NCI-H1930 (cell line): Measurements from ENCODE around the gene CCDC149.

Experiments
- DNase-seq, 2 experiments: peaks; one replicate each; lab custom pipeline; 2025; lab: John Stamatoyannopoulos, UW

The CCDC149 gene

DNA sequence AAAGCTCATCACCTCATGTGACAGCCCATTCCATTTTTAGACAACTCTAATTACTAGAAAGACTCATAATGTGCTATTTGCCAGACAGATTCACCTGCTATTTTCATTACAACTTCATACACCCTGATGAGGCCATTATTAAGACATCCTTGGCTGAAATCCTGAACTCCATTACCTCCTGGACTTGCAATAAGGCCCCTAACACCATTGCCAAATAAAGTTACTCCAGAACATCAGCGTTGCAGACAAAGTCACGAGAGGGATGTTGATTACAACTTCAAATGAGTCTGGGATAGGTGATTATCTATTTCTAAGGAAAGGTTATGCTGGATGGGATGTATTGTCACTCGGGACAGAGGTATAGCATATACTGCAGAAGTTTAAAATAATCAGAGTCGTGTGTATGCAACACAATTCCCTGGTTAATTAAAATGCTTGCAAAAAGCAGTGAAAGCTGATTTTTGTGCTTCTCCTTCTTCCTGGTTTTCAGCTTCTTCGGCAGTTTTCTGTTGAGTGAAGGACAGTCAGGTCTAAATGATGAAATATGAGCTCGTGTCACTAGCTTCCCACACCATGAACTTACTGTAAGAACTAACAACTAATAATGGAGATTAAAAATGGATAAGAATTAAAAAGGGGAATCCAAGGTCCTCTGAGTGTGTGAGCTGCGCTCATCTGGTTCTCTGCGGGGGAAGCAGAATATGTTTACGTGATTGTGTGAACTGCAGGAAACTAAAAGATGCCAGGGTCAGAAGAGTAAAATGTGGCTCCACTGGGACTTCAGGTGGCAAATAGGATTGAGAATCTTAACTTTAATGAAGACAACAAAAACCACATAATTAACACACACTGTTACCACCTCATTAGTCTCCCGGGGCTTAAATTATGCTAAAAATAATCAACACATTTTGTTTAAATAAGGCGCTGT lies 135.0 kb downstream of the CCDC149 start:
- no peak for DNase-seq

DNA sequence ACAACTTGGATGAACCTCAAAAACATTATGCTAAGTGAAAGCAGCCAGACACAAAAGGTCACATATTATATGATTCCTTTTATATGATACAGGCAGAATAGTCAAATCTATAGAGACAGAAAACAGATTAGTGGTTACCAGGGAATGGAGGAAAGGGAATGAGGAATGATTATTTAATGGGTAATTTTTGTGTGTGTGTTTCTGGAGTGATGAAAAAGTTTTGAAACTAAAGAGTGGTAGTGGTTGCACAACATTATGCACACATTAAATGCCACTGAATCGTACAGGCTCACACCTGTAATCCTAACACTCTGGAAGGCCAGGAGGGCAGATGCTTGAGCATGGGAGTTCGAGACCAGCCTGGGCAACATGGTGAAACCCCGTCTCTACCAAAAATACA lies 137.1 kb downstream of the CCDC149 start:
- no peak for DNase-seq

DNA sequence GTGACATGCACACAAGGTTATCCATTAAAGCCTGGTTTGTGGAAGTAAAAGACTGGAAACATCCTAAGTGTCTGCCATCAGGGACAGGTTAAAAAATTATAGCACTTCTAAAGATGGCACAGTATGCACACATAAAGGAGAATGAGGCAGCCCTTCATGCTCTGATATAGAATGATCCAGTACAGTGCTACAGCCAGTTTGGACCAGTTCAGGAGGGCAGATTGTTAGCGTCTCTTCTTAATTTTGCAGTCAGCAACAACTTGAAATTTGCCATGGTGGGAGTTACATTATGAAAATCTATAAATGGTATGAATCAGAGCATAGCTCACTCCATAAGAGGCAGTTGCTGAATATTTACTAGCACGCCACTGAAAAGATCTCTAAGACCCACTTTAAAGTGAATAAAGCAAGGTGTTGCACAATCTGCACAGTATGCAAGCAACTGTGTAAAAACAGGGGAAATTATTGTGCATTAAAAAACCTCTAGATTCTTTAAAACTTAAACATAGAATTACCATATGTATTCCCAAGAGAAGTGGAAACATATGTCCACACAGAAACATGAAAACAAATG lies 137.7 kb downstream of the CCDC149 start:
- DNase-seq, result no peak

DNA sequence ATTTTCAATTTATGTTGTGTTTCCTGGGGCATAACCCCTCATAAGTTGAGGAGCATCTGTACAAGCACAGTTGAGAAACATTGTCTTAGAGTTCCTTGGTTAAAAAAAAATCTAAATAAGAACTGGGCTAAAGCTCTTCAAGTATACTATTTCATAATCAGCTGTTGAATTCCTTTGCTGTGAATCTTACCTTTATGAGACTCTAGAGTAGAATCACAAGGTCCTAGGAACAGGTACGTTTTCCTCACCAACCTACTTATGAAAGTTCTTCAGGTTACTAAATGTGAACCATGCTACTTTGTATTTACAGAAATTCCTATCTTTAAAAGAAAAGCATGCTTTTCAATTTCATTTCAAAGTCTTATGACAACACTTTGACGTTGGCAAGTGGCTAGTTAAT lies 138.4 kb downstream of the CCDC149 start:
- no peak for DNase-seq

DNA sequence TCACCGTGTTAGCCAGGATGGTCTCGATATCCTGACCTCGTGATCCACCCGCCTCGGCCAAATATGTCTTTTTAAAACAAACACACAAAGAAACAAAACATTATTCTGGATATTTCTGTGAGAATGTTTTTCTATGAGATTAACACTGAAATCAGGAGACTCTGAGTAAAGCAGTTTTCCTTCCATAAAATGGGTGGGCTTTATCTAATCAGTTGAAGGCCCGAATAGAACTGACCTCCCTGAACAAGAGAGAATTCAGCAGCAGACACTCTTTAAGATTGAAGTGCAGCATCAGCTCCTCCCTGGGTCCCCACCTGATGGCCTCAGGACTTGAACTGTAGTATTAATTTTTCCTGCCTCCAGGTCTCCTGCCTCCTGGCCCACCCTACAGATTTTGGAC lies 139.9 kb downstream of the CCDC149 start:
- DNase-seq, result no peak

DNA sequence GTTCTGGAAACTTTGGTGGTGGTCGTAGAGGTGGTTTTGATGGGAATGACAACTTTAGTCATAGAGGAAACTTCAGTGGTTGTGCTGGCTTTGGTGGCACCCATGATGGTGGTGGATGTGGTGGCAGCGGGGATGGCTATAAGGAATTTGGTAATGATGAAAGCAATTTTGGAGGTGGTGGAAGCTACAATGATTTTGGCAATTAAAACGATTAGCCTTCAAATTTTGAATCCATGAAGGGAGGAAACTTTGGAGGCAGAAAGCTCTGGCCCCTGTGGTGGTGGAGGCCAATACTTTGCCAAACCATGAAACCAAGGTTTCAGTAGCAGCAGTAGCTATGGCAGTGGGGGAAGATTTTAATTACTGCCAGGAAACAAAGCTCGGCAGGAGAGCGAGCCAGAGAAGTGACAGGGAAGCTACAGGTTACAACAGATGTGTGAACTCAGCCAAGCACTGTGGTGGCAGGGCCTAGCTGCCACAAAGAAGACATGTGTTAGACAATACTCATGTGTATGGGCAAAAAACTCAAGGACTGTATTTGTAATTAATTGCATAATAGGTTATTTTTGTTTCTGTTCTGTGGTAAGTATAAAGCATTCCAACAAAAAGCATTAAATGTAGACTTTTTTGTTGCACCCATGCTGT lies 140.7 kb downstream of the CCDC149 start:
- DNase-seq, result no peak

DNA sequence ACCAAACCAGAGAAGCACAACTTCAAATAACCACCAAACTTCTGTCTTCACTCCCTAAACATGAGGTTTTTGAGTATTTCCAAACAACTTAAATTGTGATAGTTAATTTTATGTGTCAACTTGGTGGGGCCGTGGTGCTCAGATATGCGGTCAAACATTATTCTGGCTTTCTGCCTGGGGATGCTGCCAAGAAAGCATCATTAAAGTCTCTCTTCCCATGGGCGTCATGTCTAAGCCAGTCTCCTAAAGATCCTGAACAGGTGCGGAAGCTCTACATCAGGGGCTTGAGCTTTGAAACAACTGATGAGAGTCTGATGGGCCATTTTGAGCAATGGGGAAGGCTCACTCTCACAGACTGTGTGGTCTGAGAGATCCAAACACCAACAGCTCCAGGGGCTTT lies 141.6 kb downstream of the CCDC149 start:
- DNase-seq, result no peak

DNA sequence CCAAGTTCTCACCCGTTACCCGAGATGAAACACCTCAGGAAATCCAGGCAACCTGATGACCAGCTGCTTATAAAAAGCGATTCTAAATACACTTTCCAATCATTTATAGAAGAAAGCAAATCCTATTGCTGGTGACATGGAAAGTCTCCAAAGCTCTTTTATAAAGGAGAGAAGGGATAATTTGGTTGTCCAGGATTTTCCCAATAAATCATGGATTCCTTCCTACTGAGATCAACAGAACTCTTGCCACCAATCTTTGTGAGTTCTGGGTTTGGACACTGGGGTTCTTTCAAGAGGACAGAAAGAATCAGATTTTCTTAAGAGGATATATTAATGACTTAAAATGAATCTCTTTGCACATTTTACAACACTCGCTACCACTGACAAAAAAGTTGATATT lies 142.2 kb downstream of the CCDC149 start:
- DNase-seq, result no peak

DNA sequence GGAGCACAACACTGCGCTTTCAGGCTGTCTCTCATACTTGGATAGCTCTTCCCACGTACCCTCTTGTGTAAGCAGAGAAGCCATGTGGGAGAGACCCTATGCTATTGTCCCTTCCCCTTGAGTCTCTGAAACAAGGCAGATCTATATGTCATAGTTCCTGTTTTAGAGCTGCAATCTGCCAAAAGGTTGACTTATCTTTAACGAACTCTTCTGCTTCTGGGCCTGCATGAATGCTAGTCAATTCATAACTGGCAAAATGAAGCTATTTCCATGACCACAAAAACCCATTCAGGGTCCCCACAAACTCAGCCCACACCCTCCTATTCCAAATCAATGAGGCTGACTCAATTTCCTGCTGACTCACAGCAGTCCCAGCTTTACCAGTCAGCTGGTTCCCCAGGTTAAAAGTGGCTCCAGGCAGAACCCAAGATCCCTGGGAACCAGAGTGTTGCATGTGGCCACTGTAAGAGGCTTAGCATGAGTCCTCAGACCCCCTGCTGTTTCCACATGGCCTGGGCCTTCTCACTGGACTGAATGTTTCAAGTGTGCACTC lies 142.7 kb downstream of the CCDC149 start:
- no peak for DNase-seq

DNA sequence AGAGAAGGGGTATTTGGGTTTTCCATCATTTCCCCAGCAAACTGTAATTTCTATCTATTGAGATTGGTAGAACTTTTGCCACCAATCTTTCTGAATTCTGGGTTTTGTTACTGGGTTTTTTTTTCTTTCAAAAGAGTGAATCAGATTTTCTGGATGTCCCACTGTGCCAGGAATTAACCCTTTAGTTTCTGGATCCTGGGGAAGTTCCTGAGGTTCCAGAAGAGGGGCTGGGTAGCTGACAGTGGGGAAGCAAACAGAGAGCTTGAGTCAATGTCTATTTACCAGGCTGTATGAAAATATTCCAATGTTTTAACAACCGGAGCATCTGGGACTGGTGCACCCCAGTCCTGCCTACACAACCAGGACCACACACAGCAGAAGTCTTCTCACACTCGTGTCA lies 143.3 kb downstream of the CCDC149 start:
- no peak for DNase-seq

DNA sequence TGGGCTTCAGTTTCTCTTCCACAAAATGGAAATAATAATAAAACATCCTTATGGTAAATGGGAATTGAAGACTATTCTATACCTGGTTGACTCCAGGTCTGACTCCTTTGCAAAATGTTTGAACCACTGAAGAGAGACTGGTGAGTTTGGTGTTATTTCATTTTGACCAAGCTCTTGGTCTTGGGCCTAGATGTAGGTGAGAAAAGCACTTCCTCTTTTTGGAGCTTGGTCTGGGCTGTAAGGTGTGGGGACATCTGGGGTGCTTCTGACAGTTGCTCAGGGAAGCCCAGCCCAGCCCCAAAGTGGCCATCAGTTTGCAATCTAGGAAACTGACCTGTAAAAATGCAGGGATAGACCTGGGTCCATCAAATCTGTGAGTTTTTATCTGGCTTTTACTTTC lies 144.2 kb downstream of the CCDC149 start:
- no peak for DNase-seq

DNA sequence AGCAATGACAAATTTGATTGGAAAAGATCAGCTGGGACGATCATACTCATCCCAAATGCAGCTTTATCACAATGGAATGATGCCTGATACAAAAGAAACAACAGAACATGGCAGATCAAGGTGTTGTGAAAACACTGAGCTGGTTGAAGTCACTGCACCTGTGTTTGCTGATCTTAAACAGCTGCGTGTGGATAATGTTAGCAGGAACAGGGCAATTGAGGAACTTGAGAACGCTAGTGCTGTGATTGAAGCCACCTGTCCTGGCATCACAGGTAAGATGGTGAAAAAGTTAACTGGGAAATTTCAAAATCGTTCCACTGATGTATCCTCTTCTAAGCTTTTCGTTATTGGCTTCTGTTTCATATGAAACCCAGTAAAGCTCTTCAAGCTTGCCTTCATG lies 144.8 kb downstream of the CCDC149 start:
- DNase-seq, result no peak

DNA sequence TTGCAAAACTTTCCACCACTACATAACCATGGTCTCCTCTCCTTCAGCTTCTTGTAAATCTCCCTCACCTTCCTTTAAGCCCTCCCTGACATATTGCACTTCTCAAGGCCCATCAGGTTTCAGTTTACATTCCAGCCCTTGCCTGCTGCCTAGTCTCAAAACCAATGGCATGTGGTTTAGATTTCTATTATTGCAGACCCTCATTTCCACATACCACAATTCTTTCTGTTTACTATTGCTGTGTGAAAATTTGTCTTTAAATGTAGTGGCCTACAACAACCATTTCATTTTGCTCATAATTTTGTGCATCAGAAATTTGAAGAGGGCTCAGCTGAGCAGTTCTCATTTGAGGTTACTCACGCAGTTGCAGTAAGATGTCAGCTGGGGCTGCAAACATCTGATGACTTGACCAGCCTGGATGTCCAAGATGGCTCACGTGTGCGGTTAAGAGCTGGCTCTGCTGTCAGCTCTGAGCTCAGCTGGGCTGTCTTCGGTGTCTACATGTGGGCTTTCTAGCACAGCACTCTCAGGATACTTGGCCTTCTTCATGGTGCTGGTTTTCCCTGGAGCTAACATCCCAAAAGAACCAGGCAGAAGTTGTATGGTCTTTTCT lies 147.4 kb downstream of the CCDC149 start:
- no peak for DNase-seq

DNA sequence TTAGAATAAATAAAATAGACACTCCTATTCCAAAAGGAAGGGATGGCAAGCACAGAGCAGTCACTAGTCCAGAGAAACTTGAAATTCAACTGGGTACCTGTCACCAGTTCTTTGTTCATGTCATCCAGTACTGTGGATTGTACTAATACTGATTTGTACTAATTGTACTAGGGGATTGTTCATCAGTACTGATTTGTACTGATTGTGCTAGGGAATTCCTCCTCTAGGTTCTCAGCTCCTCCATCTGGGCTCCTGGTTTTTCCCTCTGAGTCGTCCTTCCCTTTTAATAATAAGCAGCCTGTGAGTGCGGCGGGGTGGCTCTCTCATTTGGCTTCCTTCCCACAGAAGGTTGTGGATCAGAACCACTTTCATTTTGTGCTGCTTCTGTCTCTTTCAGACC lies 148.5 kb downstream of the CCDC149 start:
- no peak for DNase-seq

DNA sequence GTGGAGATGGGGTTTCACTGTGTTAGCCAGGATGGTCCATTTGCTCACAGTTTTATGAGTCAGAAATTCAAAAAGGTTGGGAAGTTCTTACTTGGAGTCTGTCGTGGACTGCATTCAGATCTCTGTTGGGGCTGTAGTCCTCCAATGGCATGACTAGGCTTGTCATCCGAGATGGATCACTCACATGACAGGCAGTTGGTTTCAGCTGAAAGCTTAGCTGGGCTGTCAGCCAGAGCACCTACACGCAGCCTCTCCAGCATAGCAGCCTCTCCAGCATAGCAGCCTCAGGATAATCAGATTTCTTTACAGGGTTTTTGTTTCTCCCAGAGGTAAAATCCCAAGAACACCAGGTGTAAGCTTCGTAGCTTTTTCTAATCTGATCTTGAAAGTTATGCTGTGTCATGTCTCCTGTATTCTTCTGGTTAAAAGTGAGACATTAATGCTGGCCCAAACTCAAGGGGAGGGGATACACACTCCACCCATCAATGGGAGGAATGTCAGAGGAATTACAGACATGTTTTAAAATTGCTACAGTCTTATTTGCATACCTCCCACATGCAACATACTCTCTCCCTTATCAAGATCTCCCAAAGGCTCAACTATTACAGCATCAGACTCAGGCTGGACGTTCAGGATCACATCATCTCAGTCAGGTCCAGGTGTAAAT lies 149.1 kb downstream of the CCDC149 start:
- DNase-seq, result no peak
